ENCODE measurements around the gene SLC26A11.

DNA sequence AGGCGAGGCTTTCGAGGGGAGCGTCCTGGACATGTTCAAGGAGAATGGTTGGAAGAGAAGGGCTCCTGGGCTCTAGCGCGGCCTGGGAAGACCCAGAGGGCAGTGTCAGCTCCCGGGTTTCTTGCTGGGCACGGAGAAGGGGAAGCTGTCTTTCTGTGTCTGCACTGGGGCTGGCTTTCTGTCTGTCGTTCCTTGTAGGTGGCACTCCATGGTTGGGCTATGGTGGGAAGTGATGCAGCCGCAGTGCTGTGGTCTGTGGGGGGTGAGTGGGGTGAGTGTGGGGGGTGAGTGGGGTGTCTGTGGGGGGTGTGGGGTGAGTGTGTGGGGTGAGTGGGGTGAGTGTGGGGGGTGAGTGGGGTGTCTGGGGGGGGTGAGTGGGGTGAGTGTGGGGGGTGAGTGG lies 54.1 kb downstream of the SLC26A11 start:
- TF ChIP-seq, protein P1, sequence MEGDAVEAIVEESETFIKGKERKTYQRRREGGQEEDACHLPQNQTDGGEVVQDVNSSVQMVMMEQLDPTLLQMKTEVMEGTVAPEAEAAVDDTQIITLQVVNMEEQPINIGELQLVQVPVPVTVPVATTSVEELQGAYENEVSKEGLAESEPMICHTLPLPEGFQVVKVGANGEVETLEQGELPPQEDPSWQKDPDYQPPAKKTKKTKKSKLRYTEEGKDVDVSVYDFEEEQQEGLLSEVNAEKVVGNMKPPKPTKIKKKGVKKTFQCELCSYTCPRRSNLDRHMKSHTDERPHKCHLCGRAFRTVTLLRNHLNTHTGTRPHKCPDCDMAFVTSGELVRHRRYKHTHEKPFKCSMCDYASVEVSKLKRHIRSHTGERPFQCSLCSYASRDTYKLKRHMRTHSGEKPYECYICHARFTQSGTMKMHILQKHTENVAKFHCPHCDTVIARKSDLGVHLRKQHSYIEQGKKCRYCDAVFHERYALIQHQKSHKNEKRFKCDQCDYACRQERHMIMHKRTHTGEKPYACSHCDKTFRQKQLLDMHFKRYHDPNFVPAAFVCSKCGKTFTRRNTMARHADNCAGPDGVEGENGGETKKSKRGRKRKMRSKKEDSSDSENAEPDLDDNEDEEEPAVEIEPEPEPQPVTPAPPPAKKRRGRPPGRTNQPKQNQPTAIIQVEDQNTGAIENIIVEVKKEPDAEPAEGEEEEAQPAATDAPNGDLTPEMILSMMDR (IDR thresholded peaks at IDR 0.05) = no peak
- no peak for TF ChIP-seq POLR2A (IDR thresholded peaks at IDR 0.05)
